Measurements from ENCODE around the gene HPCAL1. TPM values are rescaled to one million over a fixed set of nuclear protein-coding genes. Genes with fewer than 3 reads are reported as not detected.

HPCAL1 gene
- total and polyA plus RNA-seq, 2 donors: 10.0 to 36.3 TPM

- Histone ChIP-seq H3K36me3 (ENCODE audit: insufficient read depth) (no peaks in the 10 kb centered on the region), H3K27ac (ENCODE audit: low read depth) (no peak overlapping the region), H3K4me3 (ENCODE audit: low read depth, low read length) (no peak overlapping the region), H3K4me1 (ENCODE audit: insufficient read depth) (no peaks in the 10 kb centered on the region)
- DNase-seq (ENCODE audit: extremely low spot score): no peak
- WGBS: 87% methylated on average over 15 of the region's 15 CpGs
Measured at GRCh38 chr2:10274983-10275802, 27.5 kb upstream of the HPCAL1 start.

GRCh38 chr2:10276481-10277292 lies 26.0 kb upstream of the HPCAL1 start:
- DNase-seq (ENCODE audit: extremely low spot score): no peak
- 78% methylated on average over 23 of the region's 23 CpGs for WGBS
- H3K4me3 ChIP-seq (ENCODE audit: low read depth, low read length): no peak overlapping the region
- H3K36me3 ChIP-seq (ENCODE audit: insufficient read depth): no peaks in the 10 kb centered on the region
- H3K4me1 ChIP-seq (ENCODE audit: insufficient read depth): no peaks in the 10 kb centered on the region
- H3K27ac ChIP-seq (ENCODE audit: low read depth): no peak overlapping the region

- Histone ChIP-seq H3K4me1 (ENCODE audit: insufficient read depth) (no peaks in the 10 kb centered on the region), H3K27ac (ENCODE audit: low read depth) (no peak overlapping the region), H3K36me3 (ENCODE audit: insufficient read depth) (no peaks in the 10 kb centered on the region), H3K4me3 (ENCODE audit: low read depth, low read length) (no peak overlapping the region)
- DNase-seq (ENCODE audit: extremely low spot score): no peak
- 85% methylated on average over 26 of the region's 26 CpGs for WGBS
Measured at GRCh38 chr2:10277293-10278028, 25.2 kb upstream of the HPCAL1 start.

- H3K36me3 ChIP-seq (ENCODE audit: insufficient read depth): no peaks in the 10 kb centered on the region
- 62% methylated on average over 19 of the region's 19 CpGs for WGBS
- no peak overlapping the region for H3K27ac ChIP-seq (ENCODE audit: low read depth)
- no peak for DNase-seq (ENCODE audit: extremely low spot score)
- H3K4me1 ChIP-seq (ENCODE audit: insufficient read depth): no peaks in the 10 kb centered on the region
- H3K4me3 ChIP-seq (ENCODE audit: low read depth, low read length): no peak overlapping the region
Measured at GRCh38 chr2:10278029-10278762, 24.5 kb upstream of the HPCAL1 start.

GRCh38 chr2:10278763-10279471 lies 23.8 kb upstream of the HPCAL1 start:
- Histone ChIP-seq H3K36me3 (ENCODE audit: insufficient read depth) (no peaks in the 10 kb centered on the region), H3K4me3 (ENCODE audit: low read depth, low read length) (no peak overlapping the region), H3K27ac (ENCODE audit: low read depth) (no peak overlapping the region), H3K4me1 (ENCODE audit: insufficient read depth) (no peaks in the 10 kb centered on the region)
- DNase-seq (ENCODE audit: extremely low spot score): no peak
- WGBS: 80% methylated on average over 11 of the region's 11 CpGs

GRCh38 chr2:10279472-10279870 lies 23.2 kb upstream of the HPCAL1 start:
- 89% methylated on average over 11 of the region's 11 CpGs for WGBS
- Histone ChIP-seq H3K4me3 (ENCODE audit: low read depth, low read length) (no peak overlapping the region), H3K27ac (ENCODE audit: low read depth) (no peak overlapping the region), H3K4me1 (ENCODE audit: insufficient read depth) (no peaks in the 10 kb centered on the region), H3K36me3 (ENCODE audit: insufficient read depth) (no peaks in the 10 kb centered on the region)
- no peak for DNase-seq (ENCODE audit: extremely low spot score)

- Histone ChIP-seq H3K4me1 (ENCODE audit: insufficient read depth) (no peaks in the 10 kb centered on the region), H3K4me3 (ENCODE audit: low read depth, low read length) (no peak overlapping the region), H3K36me3 (ENCODE audit: insufficient read depth) (no peaks in the 10 kb centered on the region), H3K27ac (ENCODE audit: low read depth) (no peak overlapping the region)
- DNase-seq (ENCODE audit: extremely low spot score): no peak
- 85% methylated on average over 12 of the region's 12 CpGs for WGBS
Measured at GRCh38 chr2:10279946-10280463, 22.7 kb upstream of the HPCAL1 start.

- no peak for DNase-seq (ENCODE audit: extremely low spot score)
- 85% methylated on average over 4 of the region's 4 CpGs for WGBS
- Histone ChIP-seq H3K4me3 (ENCODE audit: low read depth, low read length) (no peak overlapping the region), H3K27ac (ENCODE audit: low read depth) (no peak overlapping the region), H3K36me3 (ENCODE audit: insufficient read depth) (no peaks in the 10 kb centered on the region), H3K4me1 (ENCODE audit: insufficient read depth) (no peaks in the 10 kb centered on the region)
Measured at GRCh38 chr2:10281891-10282290, 20.8 kb upstream of the HPCAL1 start.

GRCh38 chr2:10282611-10283105 lies 20.0 kb upstream of the HPCAL1 start:
- H3K36me3 ChIP-seq (ENCODE audit: insufficient read depth): no peaks in the 10 kb centered on the region
- H3K27ac ChIP-seq (ENCODE audit: low read depth): no peak overlapping the region
- WGBS: 76% methylated on average over 6 of the region's 6 CpGs
- no peak overlapping the region for H3K4me3 ChIP-seq (ENCODE audit: low read depth, low read length)
- H3K4me1 ChIP-seq (ENCODE audit: insufficient read depth): no peaks in the 10 kb centered on the region
- DNase-seq (ENCODE audit: extremely low spot score): no peak

GRCh38 chr2:10283106-10284062 lies 19.3 kb upstream of the HPCAL1 start:
- 79% methylated on average over 16 of the region's 16 CpGs for WGBS
- no peak for DNase-seq (ENCODE audit: extremely low spot score)
- H3K27ac ChIP-seq (ENCODE audit: low read depth): no peak overlapping the region
- no peaks in the 10 kb centered on the region for H3K36me3 ChIP-seq (ENCODE audit: insufficient read depth)
- H3K4me3 ChIP-seq (ENCODE audit: low read depth, low read length): no peak overlapping the region
- H3K4me1 ChIP-seq (ENCODE audit: insufficient read depth): no peaks in the 10 kb centered on the region

- H3K27ac ChIP-seq (ENCODE audit: low read depth): no peak overlapping the region
Measured at GRCh38 chr2:10284108-10284870, 18.4 kb upstream of the HPCAL1 start.

More at GRCh38 chr2:10284108-10284870, 18.4 kb upstream of the HPCAL1 start:
- 95% methylated on average over 16 of the region's 16 CpGs for WGBS
- H3K4me3 ChIP-seq (ENCODE audit: low read depth, low read length): no peak overlapping the region
- H3K4me1 ChIP-seq (ENCODE audit: insufficient read depth): no peaks in the 10 kb centered on the region
- DNase-seq (ENCODE audit: extremely low spot score): no peak
- H3K36me3 ChIP-seq (ENCODE audit: insufficient read depth): no peaks in the 10 kb centered on the region
